ENCODE measurements around the gene GORASP2. TPM values are rescaled to one million over a fixed set of nuclear protein-coding genes. Genes with fewer than 3 reads are reported as not detected.

GORASP2 gene
- total and polyA plus RNA-seq, 2 of the 4 experiments (the other 2 are of a cell fraction) = 53.1 to 156 TPM

- no peak overlapping the region for H4K8ac ChIP-seq (ENCODE audit: low read depth in 2 of 2, low read length in 2 of 2)
- ChIA-PET CTCF (no interaction called here), POLR2A (ENCODE audit: unreplicated experiment) (no interaction called here)
- H2AK9ac ChIP-seq (replicated peaks; ENCODE audit: low read depth, low read length, poor library complexity) = peak overlapping the region; percentile 81
- no peaks in the 10 kb centered on the region for H3K9me1 ChIP-seq (ENCODE audit: insufficient read depth, low read length)
- no CpG with 5 or more reads among the region's 4 CpGs for WGBS, 2 experiments (ENCODE audit: extremely low coverage in 2 of 2, insufficient read length in 1 of 2)
- no peaks in the 10 kb centered on the region; a peak in 1 of 4 replicates for H3K79me1 ChIP-seq (ENCODE audit: low read depth in 1 of 2, low read length in 2 of 2)
- in situ Hi-C loops (cut with MboI; ENCODE audit: low sequenced_read_pairs) = loop anchor here (10.0 kb wide), 1 partner anchor 179 kb away; no protein-coding TSS in a partner anchor
- H3K4me3 ChIP-seq (ENCODE audit: insufficient read depth, low read depth, low read length) = no peak overlapping the region
- no peak overlapping the region for H4K5ac ChIP-seq (ENCODE audit: low read depth, low read length)
- H3K23ac ChIP-seq (ENCODE audit: low read depth, low read length) = no peak overlapping the region
- no peaks in the 10 kb centered on the region; the same call in 1 of the 2 replicates for H3K27me3 ChIP-seq (ENCODE audit: control insufficient read depth, insufficient read depth, low read length)
- TF ChIP-seq NFE2L2 (IDR thresholded peaks at IDR 0.05; ENCODE audit: low read depth, low read length) (no peak), FOS (IDR thresholded peaks at IDR 0.05; ENCODE audit: low read depth, low read length) (no peak), BHLHE40 (IDR thresholded peaks at IDR 0.05; ENCODE audit: low read depth, low read length) (no peak), MAZ (IDR thresholded peaks at IDR 0.05; ENCODE audit: borderline replicate concordance, low read depth, low read length) (no peak), CEBPB (IDR thresholded peaks at IDR 0.05; ENCODE audit: low read depth, low read length) (no peak), RFX5 (IDR thresholded peaks at IDR 0.05; ENCODE audit: low read depth, low read length) (no peak), RCOR1 (IDR thresholded peaks at IDR 0.05; ENCODE audit: insufficient replicate concordance, low read length) (no peak), RAD21 (IDR thresholded peaks at IDR 0.05; ENCODE audit: low read length) (no peak), MXI1 (IDR thresholded peaks at IDR 0.05; ENCODE audit: borderline replicate concordance, low read depth, low read length) (no peak), ELK1 (IDR thresholded peaks at IDR 0.05; ENCODE audit: borderline replicate concordance, low read depth, low read length) (no peak), SMC3 (IDR thresholded peaks at IDR 0.05; ENCODE audit: low read depth, low read length) (no peak), MAFK (IDR thresholded peaks at IDR 0.05; ENCODE audit: low read depth, low read length) (no peak), POLR2A (IDR thresholded peaks at IDR 0.05; ENCODE audit: low read depth, low read length) (no peak), CHD1 (IDR thresholded peaks at IDR 0.05; ENCODE audit: low read depth, low read length) (no peak)
- TF ChIP-seq, protein P1, sequence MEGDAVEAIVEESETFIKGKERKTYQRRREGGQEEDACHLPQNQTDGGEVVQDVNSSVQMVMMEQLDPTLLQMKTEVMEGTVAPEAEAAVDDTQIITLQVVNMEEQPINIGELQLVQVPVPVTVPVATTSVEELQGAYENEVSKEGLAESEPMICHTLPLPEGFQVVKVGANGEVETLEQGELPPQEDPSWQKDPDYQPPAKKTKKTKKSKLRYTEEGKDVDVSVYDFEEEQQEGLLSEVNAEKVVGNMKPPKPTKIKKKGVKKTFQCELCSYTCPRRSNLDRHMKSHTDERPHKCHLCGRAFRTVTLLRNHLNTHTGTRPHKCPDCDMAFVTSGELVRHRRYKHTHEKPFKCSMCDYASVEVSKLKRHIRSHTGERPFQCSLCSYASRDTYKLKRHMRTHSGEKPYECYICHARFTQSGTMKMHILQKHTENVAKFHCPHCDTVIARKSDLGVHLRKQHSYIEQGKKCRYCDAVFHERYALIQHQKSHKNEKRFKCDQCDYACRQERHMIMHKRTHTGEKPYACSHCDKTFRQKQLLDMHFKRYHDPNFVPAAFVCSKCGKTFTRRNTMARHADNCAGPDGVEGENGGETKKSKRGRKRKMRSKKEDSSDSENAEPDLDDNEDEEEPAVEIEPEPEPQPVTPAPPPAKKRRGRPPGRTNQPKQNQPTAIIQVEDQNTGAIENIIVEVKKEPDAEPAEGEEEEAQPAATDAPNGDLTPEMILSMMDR (conservative IDR thresholded peaks at IDR 0.05; ENCODE audit: low read depth, low read length) = no peak
- TF ChIP-seq, protein P2, sequence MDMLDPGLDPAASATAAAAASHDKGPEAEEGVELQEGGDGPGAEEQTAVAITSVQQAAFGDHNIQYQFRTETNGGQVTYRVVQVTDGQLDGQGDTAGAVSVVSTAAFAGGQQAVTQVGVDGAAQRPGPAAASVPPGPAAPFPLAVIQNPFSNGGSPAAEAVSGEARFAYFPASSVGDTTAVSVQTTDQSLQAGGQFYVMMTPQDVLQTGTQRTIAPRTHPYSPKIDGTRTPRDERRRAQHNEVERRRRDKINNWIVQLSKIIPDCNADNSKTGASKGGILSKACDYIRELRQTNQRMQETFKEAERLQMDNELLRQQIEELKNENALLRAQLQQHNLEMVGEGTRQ (IDR thresholded peaks at IDR 0.05; ENCODE audit: low read depth, low read length) = no peak
- no peaks in the 10 kb centered on the region for H4K20me1 ChIP-seq (ENCODE audit: insufficient read depth, low read length)
- no peak overlapping the region for H2BK15ac ChIP-seq (ENCODE audit: low read depth, low read length)
- no peaks in the 10 kb centered on the region for H3K36me3 ChIP-seq (ENCODE audit: control insufficient read depth, insufficient read depth, low read length)
- H3K9ac ChIP-seq (ENCODE audit: low read depth, low read length) = no peak overlapping the region
- no peak overlapping the region for H3K56ac ChIP-seq (ENCODE audit: extremely low read depth, insufficient read depth, low read length)
- no peak for ATAC-seq (ENCODE audit: low read depth)
- dilution Hi-C loops (cut with HindIII; ENCODE audit: low sequenced_read_pairs, unreplicated experiment) = no loop called here
- no peak overlapping the region for H3K27ac ChIP-seq (ENCODE audit: insufficient read depth, low read length)
- no peak overlapping the region for H2BK120ac ChIP-seq (ENCODE audit: low read depth, low read length)
- no peak overlapping the region for H3K14ac ChIP-seq (replicated peaks; ENCODE audit: low read depth, low read length)
- H4K91ac ChIP-seq (ENCODE audit: insufficient read depth, low read depth, low read length) = no peak overlapping the region
- no peak overlapping the region for H2BK5ac ChIP-seq (ENCODE audit: low read depth, low read length, poor library complexity, severe bottlenecking)
- H3K4ac ChIP-seq (ENCODE audit: low read depth, low read length) = no peak overlapping the region
- BruUV-seq (replicated peaks) = no TSS peak
- H2AFZ ChIP-seq (replicated peaks; ENCODE audit: low read length, poor library complexity) = no peak overlapping the region
- no peaks in the 10 kb centered on the region for H3K9me3 ChIP-seq (ENCODE audit: control insufficient read depth, insufficient read depth, low read length)
- intact Hi-C loops (cut with micrococcal nuclease) = loop anchor here (10.0 kb wide), 4 partner anchors 359 to 1489 kb away; partner anchors contain the start of gene CYBRD1
- no peak overlapping the region for H3K18ac ChIP-seq (ENCODE audit: low read depth, low read length)
- no peak overlapping the region for H2BK20ac ChIP-seq (ENCODE audit: low read depth, low read length)
- no peak for DNase-seq
- H3K4me1 ChIP-seq (ENCODE audit: control insufficient read depth, insufficient read depth, low read length) = peaks cover 4% of the 10 kb centered on the region
- H2AK5ac ChIP-seq (ENCODE audit: low read depth, low read length) = no peak overlapping the region
- H3K4me2 ChIP-seq (ENCODE audit: low read depth, low read length) = no peak overlapping the region
These were observed 46.9 kb downstream of the GORASP2 start for GRCh38 chr2:170975943-170976270.
